Measurements from ENCODE around the gene AHCYL2.
"Not testable (repeated sequence)": the region's sequence is repeated elsewhere in the genome, so short reads cannot be mapped to it uniquely, and the experiment has no call there.

The AHCYL2 gene

DNA sequence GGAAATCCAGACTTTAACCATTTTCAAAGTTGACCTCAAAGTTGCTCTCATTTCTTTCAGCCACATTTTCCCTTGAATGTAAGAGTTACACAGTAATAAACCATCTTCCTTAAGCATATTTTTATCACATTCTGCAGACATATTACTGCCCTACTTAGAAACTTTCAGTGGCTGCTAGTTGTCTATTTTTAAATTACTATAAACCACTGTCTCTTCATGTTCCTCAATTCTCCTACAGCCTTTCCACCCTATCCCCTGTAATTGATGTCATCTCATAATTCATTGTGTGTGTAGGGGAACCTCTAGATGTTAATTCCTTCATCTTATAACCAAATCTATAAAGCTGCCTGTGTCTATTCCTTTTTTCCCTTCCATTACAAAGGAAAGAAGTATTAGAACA, 131.3 kb downstream of the AHCYL2 start:
- no peak for DNase-seq

DNA sequence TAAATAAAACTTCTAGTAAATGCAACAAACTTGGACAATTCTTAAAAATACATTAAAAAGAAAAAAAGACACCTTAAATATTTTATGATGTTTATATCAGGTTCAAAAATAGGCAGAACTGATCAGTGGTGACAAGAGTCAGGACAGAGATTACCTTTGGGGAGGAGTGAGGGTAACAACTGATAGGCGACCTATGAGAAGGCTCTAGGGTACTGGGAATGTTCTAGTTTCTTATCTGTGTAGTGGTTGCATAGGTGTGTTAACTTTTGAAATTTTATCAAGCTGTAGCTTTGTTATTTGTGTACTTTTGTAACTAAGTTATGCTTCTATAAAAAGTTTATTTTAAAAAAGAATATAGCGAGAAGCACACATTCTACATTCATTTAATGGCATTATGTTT, 134.3 kb downstream of the AHCYL2 start:
- DNase-seq, result no peak

DNA sequence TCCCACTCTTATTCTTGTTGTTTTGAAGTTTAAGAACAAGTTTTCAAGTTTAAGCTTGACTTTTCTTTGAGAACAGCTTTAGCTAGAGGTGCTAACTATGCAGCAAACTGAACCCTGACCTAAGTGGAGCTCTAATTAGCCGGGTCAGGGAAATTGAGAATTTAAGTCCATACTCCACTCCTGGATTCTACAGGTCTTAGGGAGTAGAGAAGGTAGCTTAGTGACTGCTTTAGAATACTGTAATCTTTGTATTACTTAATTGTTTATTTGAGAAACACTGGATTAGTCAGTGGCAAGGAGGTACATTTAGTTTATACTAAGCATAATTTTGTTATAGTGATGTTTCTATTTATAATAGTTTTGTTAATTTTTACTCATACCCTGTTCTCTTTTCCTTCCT, 134.8 kb downstream of the AHCYL2 start:
- no peak for DNase-seq

DNA sequence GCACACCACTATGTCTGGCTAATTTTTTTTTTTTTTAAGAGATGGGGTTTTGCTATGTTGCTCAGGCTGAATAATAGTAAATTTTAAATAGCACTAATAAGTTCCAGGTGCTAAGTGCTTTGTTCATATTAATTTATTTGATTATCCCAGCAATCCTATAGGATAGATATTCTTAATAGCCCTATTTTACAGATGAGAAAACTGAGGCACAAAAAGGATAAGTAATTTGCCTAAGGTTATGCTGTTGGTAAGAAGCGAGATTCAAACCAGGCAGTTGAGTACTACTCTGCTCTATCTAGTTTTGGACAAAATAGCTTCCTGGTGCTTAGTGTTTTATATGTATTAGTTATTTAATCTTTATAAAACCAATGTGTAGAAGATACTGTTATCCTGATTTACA, 136.9 kb downstream of the AHCYL2 start:
- no peak for DNase-seq

DNA sequence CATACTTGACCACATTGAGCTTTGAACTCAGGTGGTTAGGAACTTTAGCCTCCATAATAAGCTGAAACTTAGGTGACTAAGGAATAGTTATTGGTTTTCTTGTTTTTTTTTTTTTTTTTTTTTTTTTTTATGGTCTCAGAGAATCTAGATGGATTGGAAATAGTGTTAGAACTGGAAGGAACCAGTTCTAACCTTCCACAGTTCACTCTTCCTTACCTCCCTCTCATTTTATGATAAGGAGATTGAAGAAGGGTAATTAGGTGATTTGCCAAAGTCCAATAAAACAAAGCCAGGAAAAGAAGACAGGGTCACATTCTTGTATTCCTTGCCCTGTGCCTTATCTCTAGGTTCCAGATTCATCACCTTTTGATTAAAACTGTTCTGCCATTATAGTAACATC, 137.7 kb downstream of the AHCYL2 start:
- no peak for DNase-seq

DNA sequence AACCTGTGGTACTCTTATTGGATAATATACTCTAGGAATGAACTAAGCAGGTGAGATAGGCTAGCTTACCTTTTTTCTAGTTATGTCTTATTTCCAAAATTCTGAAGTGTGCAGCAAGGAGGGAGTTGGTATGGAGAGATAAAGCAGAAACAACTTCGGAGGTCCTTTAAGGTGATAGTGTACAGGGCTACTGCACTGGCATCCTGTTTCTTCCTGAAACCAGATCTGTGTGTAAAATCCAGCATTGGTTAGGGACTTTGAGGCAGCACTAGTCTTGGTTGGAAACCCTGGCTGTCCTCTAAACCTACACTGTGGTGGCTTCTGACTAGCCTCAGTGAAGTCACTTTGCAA, 142.5 kb downstream of the AHCYL2 start:
- no peak for DNase-seq

DNA sequence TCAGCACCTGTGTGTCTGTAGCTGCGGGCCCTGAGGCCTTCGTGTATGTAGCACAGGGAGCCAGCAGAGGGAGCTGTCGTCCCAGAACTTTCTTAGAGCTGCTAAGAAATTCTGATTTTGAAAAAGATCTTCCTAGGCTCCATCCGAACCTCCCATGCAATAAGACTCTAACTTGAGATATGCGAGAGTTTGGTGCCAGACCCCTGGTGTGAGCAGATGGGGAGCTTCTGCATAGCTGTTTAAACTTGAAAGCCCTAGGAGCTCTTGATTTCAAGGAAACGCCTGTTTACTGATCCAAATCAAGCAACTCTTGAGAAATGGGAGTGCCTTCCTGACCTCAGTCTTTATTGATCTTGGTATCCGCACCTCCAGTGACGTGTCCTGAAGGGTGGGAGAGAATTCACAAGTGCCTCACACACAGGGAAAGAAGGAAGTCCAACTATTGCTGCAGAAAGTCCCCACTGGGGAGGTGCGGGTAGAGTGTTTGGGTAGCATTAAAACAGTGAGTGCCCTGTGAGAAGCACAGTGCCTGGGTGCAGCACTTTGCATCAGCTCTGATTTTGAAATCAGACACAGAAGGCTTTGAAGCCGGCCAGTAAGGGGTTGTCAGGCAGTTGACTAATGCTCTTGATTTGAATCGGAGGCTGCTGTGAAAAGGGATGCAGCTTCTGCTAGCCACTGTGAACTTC, 143.0 kb downstream of the AHCYL2 start:
- peak; percentile 43 for DNase-seq

DNA sequence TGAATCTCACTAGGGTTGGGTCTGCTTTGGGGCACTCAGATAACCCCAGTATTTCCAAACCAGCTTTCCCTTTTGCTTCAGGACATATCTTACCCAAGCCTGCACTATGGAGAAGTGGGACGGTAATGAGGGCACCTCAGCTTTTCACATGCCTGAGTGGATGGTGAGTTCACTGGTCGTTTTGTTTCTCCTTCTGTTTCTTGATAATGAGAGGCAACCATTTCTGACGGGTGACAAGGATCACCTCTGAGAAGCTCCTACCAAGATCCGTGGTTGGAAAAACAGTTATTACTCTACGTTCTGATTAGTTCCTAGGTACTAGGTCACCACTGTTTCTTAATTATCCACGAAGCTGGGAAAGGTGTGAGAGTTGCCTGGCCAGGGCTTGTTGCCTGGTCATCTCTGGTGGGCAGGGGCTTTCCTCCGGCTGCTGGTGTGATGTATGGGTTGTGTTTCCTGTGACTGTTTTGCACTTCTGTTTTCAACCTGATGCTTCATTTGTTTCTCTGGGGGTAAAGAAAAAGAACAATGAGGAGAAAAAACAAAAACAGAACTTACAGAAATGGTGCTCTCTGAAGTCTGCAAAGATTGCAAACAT, 143.7 kb downstream of the AHCYL2 start:
- no peak for DNase-seq

DNA sequence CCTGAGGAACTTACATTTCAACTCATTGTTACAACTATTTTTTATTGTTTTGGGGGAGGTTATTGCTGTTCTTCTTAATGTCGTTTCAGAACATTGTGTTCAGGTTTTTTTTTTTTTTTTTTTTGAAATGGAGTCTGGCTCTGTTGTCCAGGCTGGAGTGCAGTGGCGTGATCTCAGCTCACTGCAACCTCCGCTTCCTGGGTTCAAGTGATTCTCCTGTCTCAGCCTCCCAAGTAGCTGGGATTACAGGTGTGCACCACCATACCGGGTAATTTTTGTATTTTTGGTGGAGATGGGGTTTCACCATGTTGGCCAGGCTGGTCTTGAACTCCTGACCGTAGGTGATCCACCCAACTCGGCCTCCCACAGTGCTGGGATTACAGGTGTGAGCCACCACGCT, 144.6 kb downstream of the AHCYL2 start:
- DNase-seq, result not testable (repeated sequence)

DNA sequence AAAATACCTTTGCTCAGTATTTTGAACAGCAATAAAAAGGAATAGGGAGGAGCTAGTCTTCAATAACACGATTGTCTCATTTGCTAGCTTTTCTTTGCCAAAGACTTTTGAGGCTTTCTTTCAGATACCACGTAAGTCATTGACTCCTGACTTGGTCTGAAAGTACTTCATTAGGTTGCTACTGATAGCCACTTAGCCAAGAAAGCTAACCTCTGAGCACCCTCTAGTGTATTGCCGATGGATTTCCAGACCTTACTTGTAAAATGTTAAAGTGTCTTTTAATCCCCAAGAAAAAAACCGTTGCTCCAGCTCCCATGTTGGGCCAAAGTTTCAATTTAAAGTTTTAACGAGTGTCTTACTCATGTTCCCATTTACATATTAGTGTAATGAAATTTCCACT, 146.0 kb downstream of the AHCYL2 start:
- DNase-seq, result no peak

DNA sequence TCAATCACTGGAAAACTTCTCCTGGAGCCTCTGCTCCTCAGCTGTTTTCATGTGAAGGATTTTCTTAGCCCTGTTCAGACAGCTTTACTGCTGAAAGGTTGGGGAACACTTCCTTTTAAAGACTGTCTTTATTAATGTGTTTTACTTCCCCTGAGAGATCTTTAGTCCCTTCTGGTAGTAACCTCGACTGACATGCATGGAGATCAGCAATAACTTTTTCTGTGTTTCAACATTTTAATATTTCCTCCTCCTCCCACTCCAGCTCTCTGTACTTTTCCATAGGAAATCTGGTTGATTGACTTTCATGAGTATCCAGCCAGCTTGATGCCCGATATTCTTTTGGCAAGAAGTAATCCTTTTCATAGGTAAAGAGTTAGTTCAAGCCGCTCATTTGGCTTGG, 146.7 kb downstream of the AHCYL2 start:
- DNase-seq, result no peak

DNA sequence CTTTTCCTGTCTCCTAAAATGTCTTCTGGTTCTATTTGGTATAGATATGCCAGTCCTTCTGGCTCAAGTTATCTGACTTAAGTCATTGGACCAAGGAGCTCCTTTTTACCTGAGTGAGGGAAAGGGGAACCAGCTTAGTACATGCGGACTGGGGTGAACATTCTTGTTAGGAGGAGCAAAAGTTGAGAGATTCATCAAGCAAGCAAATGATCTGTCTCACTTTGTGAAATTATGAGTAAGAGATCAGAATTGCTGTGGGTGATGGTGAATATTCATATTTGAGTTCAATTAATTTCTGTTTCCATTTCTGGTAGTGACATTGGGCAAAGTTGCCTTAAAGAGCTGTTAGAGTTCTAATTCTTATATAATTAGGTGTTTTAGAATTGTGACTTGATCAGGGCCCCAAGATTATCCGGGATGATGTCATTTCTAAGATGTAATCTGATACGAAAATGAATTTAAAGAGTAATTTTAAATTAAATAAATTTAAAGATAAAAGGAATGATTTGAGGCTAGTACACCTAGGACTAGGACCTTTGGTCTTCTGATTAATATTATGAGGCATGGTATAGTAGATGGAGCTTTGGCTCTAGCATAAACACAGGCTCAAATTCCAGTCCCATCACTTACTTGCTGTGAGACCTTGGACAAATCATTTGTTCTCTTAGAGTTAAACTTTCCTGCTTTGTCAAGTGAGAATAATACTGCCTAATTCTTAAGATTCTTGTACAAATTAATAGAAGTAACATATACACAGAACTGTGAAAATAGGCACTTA, 149.0 kb downstream of the AHCYL2 start:
- DNase-seq, result no peak

DNA sequence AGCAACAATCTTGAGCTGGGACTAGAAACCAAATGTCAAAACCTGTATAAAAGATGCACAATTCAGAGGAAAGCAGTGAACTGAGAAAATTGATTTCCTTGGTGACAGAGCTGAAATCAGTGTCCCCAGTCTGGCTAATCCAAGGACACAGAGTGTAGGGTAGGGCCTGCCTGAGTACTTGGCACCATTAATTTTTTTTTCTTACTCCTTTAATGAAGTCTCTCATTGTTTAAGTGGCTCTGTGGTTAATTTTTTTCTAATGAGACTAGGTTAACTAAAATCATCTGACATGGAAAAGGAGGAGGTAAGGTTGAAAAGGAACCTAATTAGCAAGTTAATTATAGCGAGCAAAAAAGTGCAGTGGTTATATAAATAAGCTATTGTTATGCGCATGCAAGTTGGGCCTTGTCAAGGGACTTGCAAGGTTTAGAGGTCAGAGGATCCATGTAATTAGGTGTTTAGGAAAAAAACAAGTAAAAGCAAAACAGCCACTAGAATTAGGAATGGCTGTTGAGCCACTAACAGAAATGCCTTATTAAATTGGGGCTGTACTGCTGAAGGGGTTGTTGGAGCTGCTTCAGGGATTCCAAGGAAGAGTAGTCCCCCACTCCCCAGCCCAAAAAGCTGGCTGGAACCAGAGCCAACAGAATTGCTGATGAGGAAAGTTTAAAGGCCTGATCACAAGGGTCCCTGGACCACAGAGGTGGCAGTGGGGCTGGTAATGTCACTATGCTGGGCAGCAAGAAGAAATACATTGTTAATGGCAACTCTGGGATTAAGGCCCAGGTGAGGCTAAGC, 150.5 kb downstream of the AHCYL2 start:
- DNase-seq, result no peak

DNA sequence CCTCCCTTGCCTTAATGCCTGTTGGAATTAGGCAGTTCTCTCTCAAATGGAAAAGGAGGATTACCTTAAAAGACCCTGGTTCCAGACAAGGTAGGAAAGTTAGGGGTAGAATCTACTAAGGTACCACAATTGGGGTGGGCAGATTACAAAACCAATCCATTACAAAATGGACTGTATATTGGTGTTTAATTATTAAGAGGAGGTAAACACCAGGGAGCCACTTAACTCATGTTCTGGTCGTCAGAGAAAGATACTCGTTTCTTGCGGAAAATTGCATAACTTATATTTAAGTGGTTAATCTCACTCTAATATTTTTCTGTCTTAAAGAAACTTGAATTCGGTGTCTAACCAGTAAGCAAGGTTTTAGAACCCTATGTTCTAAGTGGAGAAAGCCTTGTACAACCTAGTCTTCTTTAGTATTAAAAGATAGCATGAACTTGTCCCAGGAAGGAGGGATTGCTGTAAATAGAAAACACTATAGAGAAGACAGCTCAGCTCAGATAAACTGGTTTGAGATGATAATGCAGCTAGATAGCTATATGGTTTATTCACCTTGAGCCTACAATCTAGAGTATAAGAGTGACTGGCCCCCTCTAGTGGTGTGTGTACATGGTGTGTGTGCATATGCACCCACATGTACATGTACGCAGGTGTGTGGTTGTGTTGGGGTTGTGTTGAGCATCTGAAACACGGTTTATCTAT, 151.4 kb downstream of the AHCYL2 start:
- no peak for DNase-seq

DNA sequence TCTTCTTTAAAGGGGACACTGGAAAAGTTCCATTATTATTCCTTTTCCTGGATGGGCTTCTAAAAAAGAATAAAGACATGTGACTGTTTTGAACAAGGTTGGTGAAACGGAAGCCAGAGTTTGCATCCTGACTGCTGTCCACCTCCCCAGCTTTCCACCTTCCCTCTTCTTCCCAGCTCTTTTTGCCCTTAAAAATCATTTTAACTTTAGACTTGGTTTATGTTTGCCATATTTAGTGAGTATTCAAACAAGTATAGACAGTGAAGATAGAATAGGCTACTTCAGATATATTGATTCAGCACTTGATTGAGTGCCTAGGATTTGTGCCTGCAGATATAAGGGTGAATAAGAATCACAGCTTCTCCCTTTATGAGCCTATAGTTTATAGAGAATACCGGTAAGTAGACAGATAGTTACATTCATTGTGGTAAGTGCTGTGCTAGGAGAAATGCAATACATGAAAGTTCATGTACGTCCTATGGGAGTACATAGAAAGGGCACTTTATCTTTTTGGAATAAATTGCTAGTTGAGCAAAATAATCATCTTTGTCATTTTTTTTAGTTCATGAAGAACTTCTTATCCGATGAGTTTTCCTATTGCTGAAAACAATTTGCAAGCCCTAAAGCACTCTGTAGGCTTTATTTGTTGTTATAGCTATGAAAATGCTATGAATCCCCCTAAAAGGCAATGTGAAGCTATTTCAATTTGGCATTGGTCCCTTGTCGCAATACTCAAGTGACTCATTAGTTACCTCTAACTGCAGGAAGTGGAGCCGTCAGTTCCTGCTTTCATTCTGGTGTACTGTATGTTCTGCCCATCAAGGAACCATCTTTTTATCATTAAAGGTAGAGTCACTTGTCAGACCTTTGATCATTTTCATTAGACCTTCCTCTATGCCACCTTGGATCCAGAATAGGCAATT, 152.2 kb downstream of the AHCYL2 start:
- DNase-seq, result no peak

DNA sequence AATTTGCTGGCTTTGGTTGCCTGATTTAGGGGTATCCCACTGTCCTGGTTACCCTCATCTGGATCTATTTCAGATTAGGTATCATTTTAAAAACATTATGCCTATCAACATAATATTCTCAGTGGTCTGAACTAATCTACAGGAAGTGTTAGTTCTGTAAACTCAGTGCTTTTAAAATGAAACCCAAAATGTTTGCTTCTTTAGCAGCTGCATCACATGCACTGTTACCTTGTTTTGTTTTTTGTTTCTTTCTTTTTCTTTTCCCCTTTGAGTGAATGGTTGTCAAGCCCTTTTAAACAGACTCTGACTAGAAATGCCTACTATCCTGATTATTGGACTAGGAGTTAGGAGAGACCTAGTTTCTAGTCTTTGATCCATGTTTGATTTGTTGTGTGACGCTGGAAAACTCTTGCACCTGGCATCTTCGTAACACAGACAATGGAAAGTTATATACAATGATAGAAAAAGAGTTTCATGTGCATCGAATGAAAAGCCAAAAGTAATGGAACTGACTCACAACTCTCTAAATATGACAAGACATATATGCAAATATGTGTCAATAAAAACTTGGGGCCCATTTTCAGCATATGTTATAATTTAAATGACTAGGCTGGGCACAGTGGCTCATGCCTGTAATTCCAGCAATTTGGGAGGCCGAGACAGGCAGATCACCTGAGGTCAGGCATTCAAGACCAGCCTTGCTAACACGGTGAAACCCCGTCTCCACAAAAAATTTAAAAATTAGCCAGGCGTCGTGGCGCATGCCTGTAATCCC, 157.1 kb downstream of the AHCYL2 start:
- DNase-seq, result no peak

DNA sequence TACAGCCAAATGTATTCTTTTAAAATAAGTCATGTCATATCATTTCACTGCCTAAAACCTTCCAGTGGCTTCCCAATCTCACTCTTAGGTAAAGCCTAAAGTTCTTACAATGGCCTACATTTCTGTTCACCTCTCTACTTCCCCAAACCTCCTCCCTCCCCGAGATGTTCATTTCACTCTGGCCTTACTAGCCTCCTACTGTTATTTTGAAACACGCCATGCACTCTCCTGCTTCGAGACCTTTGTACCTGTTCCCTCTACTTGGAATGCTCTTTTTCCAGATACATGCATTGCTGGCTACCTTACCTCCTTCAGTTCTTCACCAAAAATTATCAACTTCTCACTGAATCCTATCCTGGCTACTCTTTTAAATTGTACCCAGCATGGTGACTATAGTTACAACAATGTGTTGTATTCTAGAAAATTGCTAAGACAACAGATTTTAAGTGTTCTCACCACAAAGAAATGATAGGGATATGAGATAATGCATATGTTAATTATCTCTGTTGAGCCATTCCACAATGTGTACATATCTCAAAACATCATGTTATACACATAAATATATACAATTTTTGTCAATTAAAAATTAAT, 158.8 kb downstream of the AHCYL2 start:
- no peak for DNase-seq

DNA sequence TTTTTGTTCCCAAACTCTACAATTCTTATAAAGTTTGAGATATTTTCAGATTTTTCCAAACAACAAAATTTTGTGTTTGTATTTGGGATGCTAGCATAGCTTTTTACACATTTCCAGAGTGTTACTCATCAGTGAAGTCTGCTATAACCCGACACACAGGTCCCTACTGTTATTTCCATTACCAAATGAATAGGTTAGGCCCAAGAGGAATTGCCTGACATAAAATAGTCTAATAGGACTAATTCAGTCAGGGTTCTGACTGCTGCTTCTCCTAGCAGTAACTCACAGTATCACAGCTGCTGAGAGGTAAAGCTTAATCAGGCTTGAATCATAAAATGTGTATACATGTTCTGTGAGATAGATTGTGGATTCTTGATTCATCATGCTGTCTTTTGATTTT, 160.3 kb downstream of the AHCYL2 start:
- DNase-seq, result no peak

DNA sequence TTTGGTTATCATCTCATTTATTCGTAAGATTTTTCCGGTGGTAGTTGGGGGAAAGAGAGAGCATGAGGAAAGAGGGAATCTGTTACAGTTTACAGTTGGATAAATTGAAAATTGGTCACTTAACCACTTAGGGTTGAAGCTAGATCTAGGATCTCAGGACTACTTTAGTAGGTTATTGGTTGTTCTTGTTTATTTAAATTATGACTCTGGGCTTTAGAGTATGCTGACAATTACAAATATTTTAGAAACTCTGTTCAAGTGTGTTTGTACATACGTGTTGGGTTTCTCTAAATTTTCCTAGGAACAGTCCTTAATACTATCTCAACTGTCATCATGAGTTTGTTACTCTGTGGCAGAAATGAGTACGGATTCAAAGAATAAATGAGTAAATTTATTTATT, 160.8 kb downstream of the AHCYL2 start:
- DNase-seq, result no peak

DNA sequence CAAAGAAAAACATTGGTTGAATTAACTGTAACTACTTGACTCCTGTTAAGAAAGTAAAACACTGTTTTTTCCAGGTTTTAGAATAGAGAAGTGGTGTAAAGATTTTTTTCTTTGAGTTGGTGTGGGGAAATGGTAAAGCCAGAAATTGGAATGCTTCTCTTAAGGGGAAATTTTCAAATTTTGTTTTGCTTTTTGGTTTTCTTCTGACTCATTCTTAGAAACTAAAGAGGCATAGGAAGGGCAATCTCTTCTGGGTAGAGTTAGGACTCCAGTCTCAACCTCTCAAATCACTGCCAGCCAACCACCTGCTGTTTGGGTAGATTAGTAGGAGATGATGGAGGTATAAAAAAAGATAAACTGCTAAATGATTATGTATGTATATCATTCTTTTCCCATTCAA, 161.7 kb downstream of the AHCYL2 start:
- DNase-seq, result no peak

DNA sequence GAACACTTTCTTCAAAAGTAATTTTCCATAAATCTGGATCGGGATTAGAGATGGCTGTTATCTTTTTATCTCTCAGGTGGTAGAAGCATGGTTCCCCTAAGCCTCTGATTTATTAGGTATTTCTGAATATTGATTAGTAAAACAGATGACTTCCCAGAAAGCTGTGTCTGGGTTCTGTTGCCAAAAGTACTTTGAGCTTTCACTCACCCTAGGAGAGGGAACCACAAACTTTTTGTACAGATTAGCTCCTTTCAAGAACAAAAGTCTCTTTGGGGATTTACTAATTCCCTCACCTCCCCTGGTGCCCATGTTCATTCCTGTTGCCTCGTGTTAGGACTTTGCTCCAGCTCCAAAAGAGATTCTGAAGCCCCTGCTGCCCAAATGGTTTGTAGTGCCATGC, 162.7 kb downstream of the AHCYL2 start:
- DNase-seq, result no peak
